COLO668 (cell line): ENCODE measurements around the gene ARHGEF12.

Experiments
- DNase-seq: peaks from one replicate; lab custom pipeline; 2025; ENCODE audit not compliant: unreplicated experiment; lab: John Stamatoyannopoulos, UW

Gene ARHGEF12

GRCh38 chr11:120386318-120386717 is 50.1 kb downstream of the ARHGEF12 start:
- DNase-seq: no peak

- no peak for DNase-seq
These were observed 50.7 kb downstream of the ARHGEF12 start for GRCh38 chr11:120386774-120387371.

GRCh38 chr11:120388261-120388660 is 52.0 kb downstream of the ARHGEF12 start:
- DNase-seq: no peak

- DNase-seq: no peak
These were observed 53.7 kb downstream of the ARHGEF12 start for GRCh38 chr11:120389693-120390584.

- no peak for DNase-seq
These were observed 54.3 kb downstream of the ARHGEF12 start for GRCh38 chr11:120390585-120390922.

GRCh38 chr11:120391292-120391691 is 55.1 kb downstream of the ARHGEF12 start:
- DNase-seq: no peak

GRCh38 chr11:120391854-120392253 is 55.6 kb downstream of the ARHGEF12 start:
- no peak for DNase-seq

GRCh38 chr11:120392314-120392713 is 56.1 kb downstream of the ARHGEF12 start:
- DNase-seq: no peak

GRCh38 chr11:120392793-120393192 is 56.6 kb downstream of the ARHGEF12 start:
- DNase-seq: no peak

GRCh38 chr11:120394119-120394518 is 57.9 kb downstream of the ARHGEF12 start:
- no peak for DNase-seq

- DNase-seq: no peak
These were observed 59.6 kb downstream of the ARHGEF12 start for GRCh38 chr11:120395778-120396177.

- DNase-seq: no peak
These were observed 61.9 kb downstream of the ARHGEF12 start for GRCh38 chr11:120398132-120398531.

GRCh38 chr11:120399307-120399706 is 63.1 kb downstream of the ARHGEF12 start:
- DNase-seq: no peak

- peak; percentile 19 for DNase-seq
These were observed 64.6 kb downstream of the ARHGEF12 start for GRCh38 chr11:120400564-120401364.

GRCh38 chr11:120401506-120401905 is 65.3 kb downstream of the ARHGEF12 start:
- no peak for DNase-seq

- no peak for DNase-seq
These were observed 67.8 kb downstream of the ARHGEF12 start for GRCh38 chr11:120403966-120404365.

GRCh38 chr11:120404495-120404894 is 68.3 kb downstream of the ARHGEF12 start:
- no peak for DNase-seq

GRCh38 chr11:120409655-120410054 is 73.4 kb downstream of the ARHGEF12 start:
- no peak for DNase-seq

GRCh38 chr11:120410622-120411380 is 74.6 kb downstream of the ARHGEF12 start:
- no peak for DNase-seq

- DNase-seq: no peak
These were observed 77.3 kb downstream of the ARHGEF12 start for GRCh38 chr11:120413480-120413879.

- DNase-seq: no peak
These were observed 84.4 kb downstream of the ARHGEF12 start for GRCh38 chr11:120420572-120420971.
